ENCODE results near the gene PLXNA4.

- TF ChIP-seq CTCF (IDR thresholded peaks at IDR 0.05; ENCODE audit: low read depth, low read length) (no peak), POLR2A (IDR thresholded peaks at IDR 0.05; ENCODE audit: extremely low read depth, insufficient read length) (no peak)
Measured at GRCh38 chr7:132232406-132232805, 343.9 kb downstream of the PLXNA4 start.
